GM18508 (cell line): ENCODE measurements around the gene ZSCAN10.
"Not testable (repeated sequence)": the region's sequence is repeated elsewhere in the genome, so short reads cannot be mapped to it uniquely, and the experiment has no call there.

Experiments
- ATAC-seq: cut with Tn5 transposase; IDR thresholded peaks from one replicate; pipeline ENCODE4 v1.9.1; 2021; ENCODE audit warnings: moderate number of reproducible peaks; ENCODE audit not compliant: insufficient read depth, unreplicated experiment

Gene ZSCAN10

GRCh38 chr16:3087243-3088235 lies 11.6 kb downstream of the ZSCAN10 start:
- ATAC-seq = no peak

DNA sequence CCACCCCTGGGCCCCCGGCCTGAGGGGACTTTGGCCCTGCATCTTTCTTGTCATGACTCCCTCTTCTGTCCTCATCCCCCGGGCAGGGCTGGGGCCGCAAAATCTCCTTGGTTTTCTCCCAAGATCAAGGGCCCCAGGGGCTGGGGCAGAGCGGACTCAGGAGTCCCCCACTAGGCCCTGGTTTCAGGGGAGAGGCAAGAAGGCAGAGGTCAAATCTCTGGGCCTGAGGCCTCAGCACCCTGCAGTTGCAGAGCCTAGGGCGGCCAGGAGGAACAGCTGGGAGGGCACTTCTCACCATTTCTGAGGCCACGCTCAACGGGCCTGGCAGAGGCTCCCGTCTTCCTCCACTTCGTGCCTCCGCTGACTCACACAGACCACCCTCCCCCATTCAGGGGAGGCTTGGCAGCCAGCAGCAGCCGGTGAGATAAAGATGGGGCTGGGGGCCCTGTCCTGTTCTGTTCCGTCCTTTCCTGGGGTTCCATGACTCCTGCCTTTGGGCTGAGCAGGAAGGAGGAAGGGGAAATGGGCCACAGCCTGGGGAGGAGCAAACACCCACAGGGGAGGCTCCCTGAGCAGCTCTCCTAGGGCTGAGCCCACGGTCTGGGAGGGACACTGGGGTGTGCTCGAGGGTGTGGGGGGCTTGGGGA lies 12.4 kb downstream of the ZSCAN10 start:
- no peak for ATAC-seq

DNA sequence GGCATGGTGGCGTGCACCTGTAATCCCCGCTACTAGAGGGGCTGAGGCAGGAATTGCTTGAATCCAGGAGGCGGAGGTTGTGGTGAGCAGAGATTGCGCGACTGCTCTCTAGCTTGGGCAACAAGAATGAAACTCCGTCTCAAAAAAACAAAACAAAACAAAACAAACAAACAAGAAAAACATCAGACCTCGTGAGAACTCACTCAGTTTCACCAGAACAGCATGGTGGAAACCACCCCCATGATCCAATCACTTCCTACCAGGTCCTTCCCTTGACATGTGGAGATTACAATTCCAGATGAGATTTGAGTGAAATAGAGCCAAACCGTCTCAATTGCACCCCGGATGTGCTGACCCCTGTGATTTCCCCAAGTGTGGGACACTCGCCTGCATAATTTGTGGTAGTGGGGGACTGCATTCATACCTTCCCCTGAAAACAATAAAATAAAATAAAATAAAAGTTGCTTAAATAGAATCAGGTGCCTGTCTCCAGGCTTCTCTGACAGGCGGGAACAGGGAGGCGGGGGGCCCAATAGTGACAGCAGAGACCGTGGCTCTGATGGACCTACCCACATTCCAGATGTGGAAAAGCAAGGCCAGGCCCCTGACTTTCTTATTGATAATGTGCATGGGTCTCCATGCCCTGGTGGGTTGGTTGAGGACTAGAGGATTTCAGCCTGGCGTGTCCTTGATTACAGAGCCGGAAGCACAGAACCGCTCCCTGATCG lies 13.1 kb downstream of the ZSCAN10 start:
- no peak for ATAC-seq

- ATAC-seq = no peak
Observed at GRCh38 chr16:3084969-3085670, 14.0 kb downstream of the ZSCAN10 start.

- ATAC-seq = no peak
Observed at GRCh38 chr16:3084491-3084890, 14.6 kb downstream of the ZSCAN10 start.

- not testable (repeated sequence) for ATAC-seq
Observed at GRCh38 chr16:3083408-3083807, 15.7 kb downstream of the ZSCAN10 start.

DNA sequence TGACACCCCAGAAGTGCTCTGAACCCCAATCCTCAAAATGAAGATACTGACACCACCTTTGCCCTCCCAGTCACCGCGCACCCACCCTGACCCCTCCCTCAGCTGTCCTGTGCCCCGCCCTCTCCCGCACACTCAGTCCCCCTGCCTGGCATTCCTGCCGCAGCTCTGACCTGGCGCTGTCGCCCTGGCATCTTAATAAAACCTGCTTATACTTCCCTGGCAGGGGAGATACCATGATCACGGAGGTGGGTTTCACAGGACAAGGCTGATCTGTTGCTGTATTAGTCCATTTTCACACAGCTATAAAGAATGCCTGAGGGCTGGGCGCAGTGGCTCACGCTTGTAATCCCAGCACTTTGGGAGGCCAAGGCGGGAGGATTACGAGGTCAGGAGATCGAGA lies 17.1 kb downstream of the ZSCAN10 start:
- ATAC-seq = not testable (repeated sequence)

GRCh38 chr16:3080024-3080423 lies 19.1 kb downstream of the ZSCAN10 start:
- ATAC-seq = no peak

GRCh38 chr16:3076577-3076976 lies 22.5 kb downstream of the ZSCAN10 start:
- no peak for ATAC-seq

GRCh38 chr16:3075946-3076345 lies 23.1 kb downstream of the ZSCAN10 start:
- not testable (repeated sequence) for ATAC-seq

DNA sequence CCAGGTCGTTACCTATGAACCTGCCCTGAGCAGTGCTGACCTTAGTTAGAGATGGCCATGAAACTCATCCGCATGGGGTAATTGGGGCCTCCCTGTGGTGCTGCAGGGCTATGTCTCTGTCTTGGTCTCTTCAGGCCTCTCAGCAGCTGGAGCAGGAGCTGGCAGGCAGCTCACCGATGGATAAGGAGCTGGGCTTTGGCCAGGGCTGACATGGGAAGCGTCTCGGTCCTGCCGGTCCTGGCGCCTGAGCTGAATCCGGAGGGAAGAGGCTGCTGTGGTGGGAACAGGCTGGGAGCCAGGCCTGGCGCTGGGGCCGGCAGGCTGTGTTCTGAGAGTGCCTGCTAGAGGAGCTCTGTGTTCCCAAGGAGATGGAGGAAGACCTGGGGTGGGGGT lies 23.6 kb downstream of the ZSCAN10 start:
- ATAC-seq = no peak

GRCh38 chr16:3074860-3075522 lies 24.1 kb downstream of the ZSCAN10 start:
- ATAC-seq = peak; percentile 49

DNA sequence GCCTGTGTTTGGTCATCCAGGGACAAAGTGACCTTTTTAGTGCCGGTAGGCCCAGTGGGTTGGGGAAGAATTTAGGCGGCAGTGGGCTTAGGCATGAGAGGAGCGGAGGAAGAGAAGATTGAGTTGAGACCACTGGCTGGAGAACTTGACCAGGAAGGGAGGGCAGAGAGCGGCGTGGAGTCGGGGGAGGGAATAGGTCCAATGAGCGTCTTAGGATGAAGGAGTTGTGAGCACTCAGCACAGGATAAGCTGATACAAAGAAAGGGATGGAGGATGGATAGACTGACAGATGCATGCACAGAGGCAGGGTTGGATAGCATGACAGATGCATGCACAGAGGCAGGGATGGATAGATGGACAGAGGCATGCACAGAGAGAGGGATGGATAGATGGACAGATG lies 25.6 kb downstream of the ZSCAN10 start:
- no peak for ATAC-seq

GRCh38 chr16:3072576-3073263 lies 26.4 kb downstream of the ZSCAN10 start:
- not testable (repeated sequence) for ATAC-seq

DNA sequence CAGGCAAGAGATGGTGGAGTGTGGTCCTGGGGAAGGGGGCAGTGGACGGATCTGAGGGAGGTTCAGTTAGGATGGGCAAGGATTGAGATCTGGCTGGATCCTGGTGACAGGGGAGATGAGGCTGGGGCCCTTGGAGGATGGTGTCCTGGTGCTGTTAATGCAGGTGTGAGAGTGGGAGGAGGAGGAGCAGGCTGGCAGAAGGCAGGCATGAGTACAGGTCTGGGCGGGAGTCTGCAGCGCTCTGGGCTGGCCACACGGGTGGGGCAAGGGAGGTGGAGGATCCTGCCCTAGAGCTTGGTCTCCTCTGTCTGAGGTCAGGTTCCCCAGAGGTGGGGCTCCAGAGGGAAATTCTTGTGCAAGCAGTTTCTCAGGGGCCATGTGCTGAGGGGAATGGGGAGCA lies 26.9 kb downstream of the ZSCAN10 start:
- not testable (repeated sequence) for ATAC-seq

DNA sequence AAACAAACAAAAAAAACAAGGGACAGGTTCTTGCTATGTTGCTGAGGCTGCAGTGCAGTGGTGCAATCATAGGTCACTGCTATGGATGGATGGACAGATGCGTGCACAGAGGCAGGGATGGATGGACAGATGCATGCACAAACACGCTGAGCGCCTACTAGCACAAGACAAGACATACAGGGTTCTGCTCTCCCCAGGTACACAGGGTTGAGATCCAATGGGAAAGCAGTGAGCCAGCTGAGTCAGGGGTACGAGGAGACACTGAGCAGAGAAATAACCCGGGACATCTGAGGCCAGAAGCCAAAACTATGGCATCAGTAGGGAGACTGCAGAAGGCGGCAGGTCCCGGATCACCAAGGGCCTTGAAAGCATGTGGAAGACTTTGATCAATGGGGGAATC lies 27.4 kb downstream of the ZSCAN10 start:
- no peak for ATAC-seq

DNA sequence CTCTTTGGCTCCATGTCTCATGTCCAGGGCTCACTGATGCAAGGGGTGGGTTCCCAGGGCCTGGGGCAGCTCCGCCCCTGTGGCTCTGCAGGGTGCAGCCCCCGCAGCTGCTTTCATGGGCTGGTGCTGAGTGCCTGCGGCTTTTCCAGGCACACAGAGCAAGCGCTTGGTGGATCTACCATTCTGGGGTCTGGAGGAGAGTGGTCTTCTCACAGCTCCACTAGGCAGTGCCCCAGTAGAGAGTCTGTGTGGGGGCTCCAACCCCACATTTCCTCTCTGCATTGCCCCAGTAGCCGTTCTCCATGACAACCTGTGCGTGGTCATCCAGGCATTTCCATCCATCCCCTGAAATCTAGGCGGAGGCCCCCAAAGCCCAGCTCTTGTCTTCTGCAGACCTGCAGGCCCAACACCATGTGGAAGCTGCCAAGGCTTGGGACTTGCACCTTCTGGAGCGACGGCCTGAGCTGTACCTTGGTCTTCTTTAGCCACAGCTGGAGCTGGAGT lies 28.4 kb downstream of the ZSCAN10 start:
- no peak for ATAC-seq

GRCh38 chr16:3069146-3069545 lies 29.9 kb downstream of the ZSCAN10 start:
- not testable (repeated sequence) for ATAC-seq

GRCh38 chr16:3068487-3068886 lies 30.6 kb downstream of the ZSCAN10 start:
- no peak for ATAC-seq
